ENCODE results near the gene CASP6.

Gene CASP6

DNA sequence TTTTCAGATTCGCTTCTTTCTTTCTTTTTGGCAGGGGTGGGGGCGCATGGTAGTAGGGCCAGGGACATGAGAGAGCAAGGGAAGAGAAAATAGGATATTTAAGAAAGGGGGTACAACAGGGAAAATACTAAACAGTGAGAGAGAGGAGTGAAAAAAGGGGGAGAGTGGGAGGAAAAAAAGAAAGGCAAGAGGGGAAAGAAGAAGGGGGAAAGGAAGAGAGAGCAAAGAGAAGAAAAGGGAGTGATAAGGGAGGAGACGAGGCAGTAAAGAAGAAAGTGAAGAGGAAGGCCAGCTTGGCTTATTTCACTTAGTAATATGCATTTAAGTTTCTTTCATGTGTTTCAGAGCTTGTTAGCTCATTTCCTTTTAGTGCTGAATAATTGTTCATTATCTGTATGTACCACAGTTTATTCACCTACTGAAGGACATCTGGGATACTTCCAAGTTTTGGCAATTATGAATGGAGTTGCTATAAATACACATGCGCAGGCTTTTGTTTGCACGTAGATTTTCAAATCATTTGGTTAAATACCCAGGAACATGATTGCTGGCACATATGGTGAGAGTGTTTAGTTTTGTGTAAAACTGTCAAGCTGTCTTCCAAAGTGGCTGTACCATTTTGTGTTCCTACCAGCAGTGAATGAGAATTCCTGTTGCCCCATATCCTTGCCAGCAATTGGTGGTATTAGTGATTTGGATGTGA lies 37.3 kb downstream of the CASP6 start:
- H3K9ac ChIP-seq (ENCODE audit: low read length), result no peak overlapping the region
- H3K36me3 ChIP-seq (ENCODE audit: control insufficient read depth, insufficient read depth, low read length), result no peaks in the 10 kb centered on the region
- H3K27ac ChIP-seq (ENCODE audit: low read depth, low read length), result no peak overlapping the region
- H3K27me3 ChIP-seq (ENCODE audit: control insufficient read depth, insufficient read depth, low read length), result no peaks in the 10 kb centered on the region
- H3K9me3 ChIP-seq (ENCODE audit: control insufficient read depth, insufficient read depth, low read depth, low read length), result no peaks in the 10 kb centered on the region
- H3K4me1 ChIP-seq (ENCODE audit: control insufficient read depth, insufficient read depth, low read length), result peaks cover 10% of the 10 kb centered on the region; the same call in 1 of the 2 replicates
- no peak overlapping the region for H3K4me3 ChIP-seq (ENCODE audit: low read depth, low read length)

DNA sequence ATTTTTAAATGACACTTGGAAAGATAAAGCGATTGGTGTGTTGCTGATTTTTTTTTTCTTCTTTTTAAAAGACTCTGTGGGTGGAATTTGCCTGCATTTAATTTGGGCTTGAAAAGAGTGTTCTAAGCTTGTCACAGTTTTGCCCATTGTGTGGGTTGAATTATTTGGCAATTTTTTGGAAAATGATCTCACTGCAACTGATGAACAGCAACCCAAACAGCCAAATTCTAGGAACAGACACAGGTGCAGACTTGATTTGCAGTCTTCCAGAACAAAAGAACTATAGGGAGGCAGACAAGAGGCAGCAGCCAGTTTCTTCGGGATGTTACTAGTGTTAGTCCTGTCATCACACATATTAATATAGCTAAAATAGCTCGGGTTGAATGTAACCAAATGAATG lies 40.5 kb downstream of the CASP6 start:
- Histone ChIP-seq H3K36me3 (ENCODE audit: control insufficient read depth, insufficient read depth, low read length) (no peaks in the 10 kb centered on the region), H3K4me3 (ENCODE audit: low read depth, low read length) (no peak overlapping the region), H3K9me3 (ENCODE audit: control insufficient read depth, insufficient read depth, low read depth, low read length) (no peaks in the 10 kb centered on the region), H3K4me1 (ENCODE audit: control insufficient read depth, insufficient read depth, low read length) (peaks cover 10% of the 10 kb centered on the region; the same call in 1 of the 2 replicates), H3K27ac (ENCODE audit: low read depth, low read length) (no peak overlapping the region), H3K9ac (ENCODE audit: low read length) (no peak overlapping the region), H3K27me3 (ENCODE audit: control insufficient read depth, insufficient read depth, low read length) (no peaks in the 10 kb centered on the region)

DNA sequence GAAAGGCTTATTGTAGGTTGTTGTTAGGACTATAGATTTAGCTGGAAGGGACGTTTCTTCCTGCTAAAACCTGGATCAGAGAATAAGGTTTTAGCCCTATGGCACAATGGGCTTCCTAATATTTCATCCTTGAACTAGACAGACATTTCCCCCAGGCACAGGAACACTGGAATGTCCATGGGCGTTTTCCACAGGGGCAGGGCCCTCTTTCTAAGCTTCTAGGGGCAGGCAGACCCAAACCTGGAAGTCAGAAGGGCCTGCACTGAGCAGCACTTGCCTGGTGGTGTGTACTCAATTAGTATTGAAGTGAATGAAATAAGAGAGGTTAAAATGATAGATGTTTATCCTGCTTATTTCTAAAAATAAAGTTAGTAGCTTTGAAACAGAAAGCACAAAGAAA lies 41.1 kb downstream of the CASP6 start:
- H3K27me3 ChIP-seq (ENCODE audit: control insufficient read depth, insufficient read depth, low read length), result no peaks in the 10 kb centered on the region
- H3K9ac ChIP-seq (ENCODE audit: low read length), result no peak overlapping the region
- H3K27ac ChIP-seq (ENCODE audit: low read depth, low read length), result no peak overlapping the region
- no peak overlapping the region for H3K4me3 ChIP-seq (ENCODE audit: low read depth, low read length)
- H3K36me3 ChIP-seq (ENCODE audit: control insufficient read depth, insufficient read depth, low read length), result no peaks in the 10 kb centered on the region
- H3K9me3 ChIP-seq (ENCODE audit: control insufficient read depth, insufficient read depth, low read depth, low read length), result no peaks in the 10 kb centered on the region
- H3K4me1 ChIP-seq (ENCODE audit: control insufficient read depth, insufficient read depth, low read length), result peaks cover 10% of the 10 kb centered on the region; the same call in 1 of the 2 replicates

DNA sequence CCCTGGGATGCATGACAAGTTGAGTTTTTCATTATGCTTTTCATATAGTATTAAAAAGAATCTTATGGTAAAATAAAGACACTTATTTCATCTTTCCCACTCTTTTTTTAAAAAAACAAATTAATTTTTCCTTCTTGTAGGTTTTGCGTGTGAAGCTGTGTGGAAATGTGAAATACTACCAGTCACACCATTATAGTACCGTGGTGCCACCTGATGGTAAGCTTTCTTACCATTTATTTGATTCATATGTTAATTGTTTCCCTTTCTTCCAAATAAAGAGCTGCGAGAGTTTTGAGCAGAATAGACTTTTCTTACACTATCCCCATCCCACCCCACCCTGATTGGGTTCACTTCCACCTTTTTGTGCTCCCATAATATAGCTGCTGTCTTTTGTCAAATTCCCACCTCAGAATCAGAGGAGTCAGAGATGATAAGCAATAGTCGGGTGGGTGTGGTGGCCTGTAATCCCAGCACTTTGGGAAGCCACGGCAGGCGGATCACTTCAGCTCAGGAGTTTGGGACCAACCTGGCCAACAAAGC lies 44.3 kb downstream of the CASP6 start:
- Histone ChIP-seq H3K36me3 (ENCODE audit: control insufficient read depth, insufficient read depth, low read length) (no peaks in the 10 kb centered on the region), H3K27ac (ENCODE audit: low read depth, low read length) (no peak overlapping the region), H3K4me1 (ENCODE audit: control insufficient read depth, insufficient read depth, low read length) (peaks cover 10% of the 10 kb centered on the region; the same call in 1 of the 2 replicates), H3K9ac (ENCODE audit: low read length) (no peak overlapping the region), H3K4me3 (ENCODE audit: low read depth, low read length) (no peak overlapping the region), H3K27me3 (ENCODE audit: control insufficient read depth, insufficient read depth, low read length) (no peaks in the 10 kb centered on the region), H3K9me3 (ENCODE audit: control insufficient read depth, insufficient read depth, low read depth, low read length) (no peaks in the 10 kb centered on the region)

DNA sequence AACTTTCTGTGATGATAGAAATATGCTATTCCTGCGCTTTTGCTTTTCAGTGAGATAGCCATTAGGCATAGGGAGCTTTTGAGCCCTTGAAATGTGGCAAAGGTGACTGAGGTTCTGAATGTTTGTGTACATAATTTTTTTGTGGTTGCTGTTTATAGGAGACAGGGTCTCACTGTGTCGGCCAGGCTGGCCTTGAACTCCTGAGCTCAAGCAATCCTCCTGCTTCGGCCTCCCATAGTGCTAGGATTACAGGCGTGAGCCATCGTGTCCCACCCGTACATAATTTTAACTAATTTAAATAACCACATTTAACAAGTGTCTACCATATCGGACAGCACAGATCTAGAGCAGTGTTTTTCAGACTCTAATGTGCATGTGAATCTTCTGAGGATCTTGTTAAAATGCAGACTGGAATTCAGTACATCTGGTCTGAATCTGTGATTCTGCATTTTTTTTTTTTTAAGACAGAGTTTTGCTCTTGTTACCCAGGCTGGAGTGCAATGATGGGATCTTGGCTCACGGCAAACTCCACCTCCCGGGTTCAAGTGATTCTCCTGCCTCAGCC lies 45.3 kb downstream of the CASP6 start:
- no peak overlapping the region for H3K27ac ChIP-seq (ENCODE audit: low read depth, low read length)
- no peaks in the 10 kb centered on the region for H3K27me3 ChIP-seq (ENCODE audit: control insufficient read depth, insufficient read depth, low read length)
- H3K36me3 ChIP-seq (ENCODE audit: control insufficient read depth, insufficient read depth, low read length), result no peaks in the 10 kb centered on the region

DNA sequence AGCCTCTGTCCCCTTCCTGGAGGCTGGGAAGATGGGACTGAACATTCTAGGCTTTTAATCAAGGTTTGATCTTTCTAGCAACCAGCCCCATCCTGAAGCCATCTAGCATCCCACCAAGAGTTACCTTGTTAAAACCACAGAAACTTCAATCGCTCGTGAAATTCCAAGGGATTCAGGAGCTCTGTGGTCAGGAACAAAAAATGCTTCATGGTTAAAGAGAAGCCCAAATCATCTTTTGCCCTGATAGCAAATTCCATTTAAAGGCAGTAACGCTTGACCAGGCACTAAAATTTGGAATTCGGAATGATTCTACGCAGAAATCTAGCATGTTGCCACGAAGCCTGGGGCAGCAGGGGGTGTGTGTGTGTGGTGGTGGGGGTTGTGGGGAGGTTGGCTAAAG lies 47.8 kb downstream of the CASP6 start:
- Histone ChIP-seq H3K4me3 (ENCODE audit: low read depth, low read length) (no peak overlapping the region), H3K9me3 (ENCODE audit: control insufficient read depth, insufficient read depth, low read depth, low read length) (0 out of 2 replicates have a peak, but pooled peaks cover 4% of the 10 kb centered on the region), H3K36me3 (ENCODE audit: control insufficient read depth, insufficient read depth, low read length) (no peaks in the 10 kb centered on the region), H3K4me1 (ENCODE audit: control insufficient read depth, insufficient read depth, low read length) (no peaks in the 10 kb centered on the region), H3K9ac (ENCODE audit: low read length) (no peak overlapping the region), H3K27ac (ENCODE audit: low read depth, low read length) (no peak overlapping the region), H3K27me3 (ENCODE audit: control insufficient read depth, insufficient read depth, low read length) (no peaks in the 10 kb centered on the region)

More for the DNA sequence above, 45.3 kb downstream of the CASP6 start:
- Histone ChIP-seq H3K9me3 (ENCODE audit: control insufficient read depth, insufficient read depth, low read depth, low read length) (no peaks in the 10 kb centered on the region), H3K9ac (ENCODE audit: low read length) (no peak overlapping the region), H3K4me3 (ENCODE audit: low read depth, low read length) (no peak overlapping the region), H3K4me1 (ENCODE audit: control insufficient read depth, insufficient read depth, low read length) (peaks cover 8% of the 10 kb centered on the region; the same call in 1 of the 2 replicates)

DNA sequence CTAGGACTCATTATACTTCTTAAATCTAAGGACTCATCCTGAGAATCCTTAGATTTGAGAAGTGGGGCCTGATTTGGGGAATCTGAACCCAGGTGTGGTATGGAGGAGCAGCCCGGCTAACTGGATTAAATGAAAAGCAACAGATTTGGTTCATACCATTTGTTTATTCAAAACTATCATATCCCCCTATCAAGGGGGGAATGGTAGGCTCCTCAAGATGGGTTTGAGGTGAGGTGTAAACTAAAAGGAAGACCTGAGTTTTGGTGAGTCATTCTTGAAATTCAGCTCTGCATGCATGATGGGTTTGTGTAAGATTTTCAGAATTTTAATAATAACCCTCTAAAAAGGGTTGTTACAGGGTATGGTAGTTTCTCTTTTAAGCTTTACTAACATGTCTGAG lies 53.4 kb downstream of the CASP6 start:
- no peak overlapping the region for H3K4me3 ChIP-seq (ENCODE audit: low read depth, low read length)
- peaks cover 11% of the 10 kb centered on the region for H3K9me3 ChIP-seq (ENCODE audit: control insufficient read depth, insufficient read depth, low read depth, low read length)
- no peaks in the 10 kb centered on the region for H3K4me1 ChIP-seq (ENCODE audit: control insufficient read depth, insufficient read depth, low read length)
- H3K27ac ChIP-seq (ENCODE audit: low read depth, low read length), result no peak overlapping the region
- no peak overlapping the region for H3K9ac ChIP-seq (ENCODE audit: low read length)
- no peaks in the 10 kb centered on the region for H3K36me3 ChIP-seq (ENCODE audit: control insufficient read depth, insufficient read depth, low read length)
- no peaks in the 10 kb centered on the region for H3K27me3 ChIP-seq (ENCODE audit: control insufficient read depth, insufficient read depth, low read length)

DNA sequence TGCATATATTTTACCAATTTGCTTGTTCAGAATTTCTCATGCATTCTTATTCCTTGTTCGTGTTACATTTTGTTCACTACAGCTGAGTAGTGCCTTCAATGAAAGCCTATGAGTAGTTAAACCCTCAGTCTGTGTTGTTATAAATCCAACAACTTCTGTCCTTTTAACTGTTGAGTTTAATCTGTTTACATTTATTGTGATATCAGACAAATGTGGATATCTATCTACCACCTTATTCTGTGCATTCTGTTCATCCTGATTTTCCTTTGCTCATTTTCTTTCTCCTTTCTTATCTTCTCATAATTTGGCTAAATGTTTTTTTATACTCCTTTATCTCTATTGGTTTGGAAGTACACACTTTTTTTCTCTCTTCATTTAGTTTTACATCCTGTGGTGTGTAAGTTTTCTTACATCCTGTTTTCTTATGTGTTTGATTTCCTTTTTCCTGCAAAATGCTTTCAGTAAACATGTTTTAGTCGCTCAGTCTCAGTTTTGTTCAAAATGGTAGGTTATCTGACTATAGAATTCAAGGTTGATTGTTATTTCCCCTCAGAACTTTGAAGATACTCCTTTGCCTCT lies 54.2 kb downstream of the CASP6 start:
- H3K36me3 ChIP-seq (ENCODE audit: control insufficient read depth, insufficient read depth, low read length), result no peaks in the 10 kb centered on the region
- H3K27me3 ChIP-seq (ENCODE audit: control insufficient read depth, insufficient read depth, low read length), result no peaks in the 10 kb centered on the region
- no peak overlapping the region for H3K4me3 ChIP-seq (ENCODE audit: low read depth, low read length)
- H3K27ac ChIP-seq (ENCODE audit: low read depth, low read length), result no peak overlapping the region
- H3K9me3 ChIP-seq (ENCODE audit: control insufficient read depth, insufficient read depth, low read depth, low read length), result peaks cover 11% of the 10 kb centered on the region
- H3K9ac ChIP-seq (ENCODE audit: low read length), result no peak overlapping the region
- H3K4me1 ChIP-seq (ENCODE audit: control insufficient read depth, insufficient read depth, low read length), result no peaks in the 10 kb centered on the region

DNA sequence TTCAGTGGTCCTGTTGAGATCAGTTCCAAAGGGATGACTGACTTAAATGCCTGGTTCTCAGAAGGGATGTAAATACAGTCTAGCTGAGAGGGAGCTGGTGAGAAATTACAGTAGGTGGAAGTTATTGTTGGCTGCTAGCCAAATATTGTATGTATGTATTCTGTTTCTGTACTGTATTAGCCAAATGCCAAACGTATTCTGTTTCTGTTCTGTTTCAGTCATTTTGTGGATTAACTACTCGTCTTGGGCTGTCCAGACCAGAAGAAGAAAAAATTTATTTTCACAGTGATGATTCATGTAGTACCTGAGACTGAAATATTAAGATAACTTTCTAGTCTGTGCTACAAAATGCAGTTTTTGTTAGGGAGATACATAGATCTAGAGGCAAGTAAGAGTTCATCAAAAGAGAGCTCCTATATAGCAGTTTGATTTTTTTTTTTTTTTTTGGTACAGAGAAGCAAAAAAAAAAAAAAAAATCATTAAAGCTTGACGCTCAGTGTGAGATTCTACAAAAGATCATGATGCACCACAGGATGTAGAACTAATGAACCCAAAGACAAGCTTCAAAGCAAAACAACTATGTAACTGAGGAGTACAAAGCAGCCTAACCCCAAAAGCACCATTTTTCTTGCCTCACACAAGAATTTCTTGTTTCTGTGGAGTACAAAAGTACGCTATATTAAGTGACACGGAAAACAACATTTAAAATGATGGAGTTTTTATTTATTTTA lies 54.8 kb downstream of the CASP6 start:
- Histone ChIP-seq H3K9me3 (ENCODE audit: control insufficient read depth, insufficient read depth, low read depth, low read length) (peaks cover 11% of the 10 kb centered on the region), H3K27ac (ENCODE audit: low read depth, low read length) (no peak overlapping the region), H3K36me3 (ENCODE audit: control insufficient read depth, insufficient read depth, low read length) (no peaks in the 10 kb centered on the region), H3K4me1 (ENCODE audit: control insufficient read depth, insufficient read depth, low read length) (no peaks in the 10 kb centered on the region), H3K4me3 (ENCODE audit: low read depth, low read length) (no peak overlapping the region), H3K9ac (ENCODE audit: low read length) (no peak overlapping the region), H3K27me3 (ENCODE audit: control insufficient read depth, insufficient read depth, low read length) (no peaks in the 10 kb centered on the region)

DNA sequence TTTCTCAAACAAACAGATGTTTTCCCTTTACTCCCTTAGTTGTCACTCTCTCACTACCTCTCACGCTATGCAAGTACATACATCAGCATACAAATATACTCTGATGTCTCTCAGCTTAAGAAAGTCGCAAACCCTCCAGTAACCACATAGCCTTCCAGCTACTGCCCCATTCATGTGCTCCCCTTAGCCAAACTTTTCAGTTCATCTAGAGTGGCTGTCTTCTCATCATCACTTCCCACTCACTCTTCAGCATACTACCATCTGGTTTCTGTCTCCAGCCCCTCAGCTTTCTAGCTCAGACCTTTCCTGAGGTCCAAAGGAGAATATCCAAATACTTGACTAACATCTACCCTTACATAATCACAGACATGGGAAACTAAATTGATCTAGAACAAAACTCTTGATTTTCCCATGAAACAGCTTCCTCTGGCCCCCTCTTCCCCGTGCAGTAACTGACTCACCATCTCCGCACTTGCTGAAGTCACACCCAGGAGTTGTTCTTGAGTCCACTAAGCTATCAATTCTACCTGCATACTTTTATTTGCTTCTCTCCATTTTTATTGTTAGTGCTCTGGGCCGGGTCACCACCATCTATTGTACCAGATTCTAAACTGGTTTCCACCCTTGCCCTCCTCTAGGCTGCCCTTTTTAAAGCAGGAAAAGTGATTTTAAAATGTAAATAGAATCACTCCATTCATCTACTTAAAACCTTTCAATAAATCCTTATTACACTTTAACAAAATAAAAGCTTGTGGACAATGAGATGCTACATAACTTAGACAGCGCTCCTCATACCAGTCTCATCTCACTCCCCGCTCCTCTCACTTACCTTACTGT lies 57.2 kb downstream of the CASP6 start:
- H3K36me3 ChIP-seq (ENCODE audit: control insufficient read depth, insufficient read depth, low read length), result no peaks in the 10 kb centered on the region
- H3K9me3 ChIP-seq (ENCODE audit: control insufficient read depth, insufficient read depth, low read depth, low read length), result peaks cover 7% of the 10 kb centered on the region
- H3K9ac ChIP-seq (ENCODE audit: low read length), result no peak overlapping the region
- no peak overlapping the region for H3K27ac ChIP-seq (ENCODE audit: low read depth, low read length)
- H3K4me1 ChIP-seq (ENCODE audit: control insufficient read depth, insufficient read depth, low read length), result peaks cover 5% of the 10 kb centered on the region; the same call in 1 of the 2 replicates
- no peak overlapping the region for H3K4me3 ChIP-seq (ENCODE audit: low read depth, low read length)
- no peaks in the 10 kb centered on the region for H3K27me3 ChIP-seq (ENCODE audit: control insufficient read depth, insufficient read depth, low read length)
